H1 (cell line): Measurements from ENCODE around the gene MTF1. TPM values are rescaled to one million over a fixed set of nuclear protein-coding genes. Genes with fewer than 3 reads are reported as not detected.

Experiments used
- CTCF ChIA-PET: fragments of 300-600 bp; sonication (Branson Sonifier 250); formaldehyde crosslinking; loops from one replicate; lab custom pipeline; 2021; ENCODE audit not compliant: partially characterized antibody; lab: Charles Lee
- POLR2A ChIA-PET: fragments of 300-600 bp; sonication (Branson Sonifier 250); formaldehyde crosslinking; loops from one replicate; lab custom pipeline; 2021; ENCODE audit warnings: inconsistent platforms; ENCODE audit not compliant: partially characterized antibody; lab: Charles Lee
- DNase-seq, 2 experiments: peaks; one replicate each; pipeline versions ENCODE4 v3.0.0 to v3.0.0-alpha.2; 2010 to 2022; ENCODE audit warnings: low spot score in 2 of 2, low read depth in 1 of 2, mixed read lengths in 1 of 2
- FAIRE-seq: peaks from 2 replicates; lab custom pipeline; 2011; peaks lifted over from hg19 to GRCh38; lab: Jason Lieb, UNC
- H2AFZ ChIP-seq: 2 replicates; pipeline ENCODE4 v1.8.1; 2012; ENCODE audit warnings: low read length, inconsistent platforms
- H2AK5ac ChIP-seq: 2 replicates; pipeline ENCODE4 v1.6.1; 2013; ENCODE audit warnings: low read depth, low read length
- H2BK120ac ChIP-seq: replicated peaks from 2 replicates; pipeline ENCODE3; 2013; ENCODE audit warnings: low read depth, low read length, inconsistent platforms
- H2BK12ac ChIP-seq: 2 replicates; pipeline ENCODE4 v1.6.1; 2013; ENCODE audit warnings: low read depth, low read length
- H2BK15ac ChIP-seq: 2 replicates; pipeline ENCODE4 v1.6.1; 2013; ENCODE audit warnings: low read length
- H2BK20ac ChIP-seq: 2 replicates; pipeline ENCODE4 v1.6.1; 2013; ENCODE audit warnings: low read length
- H2BK5ac ChIP-seq: 2 replicates; pipeline ENCODE4 v1.6.1; 2013; ENCODE audit warnings: low read depth, low read length
- H3K14ac ChIP-seq: 2 replicates; pipeline ENCODE4 v1.6.1; 2013; ENCODE audit warnings: inconsistent platforms; ENCODE audit not compliant: insufficient read length
- H3K18ac ChIP-seq: 2 replicates; pipeline ENCODE4 v1.6.1; 2013; ENCODE audit warnings: low read length; ENCODE audit errors: extremely low read depth
- H3K23ac ChIP-seq: 2 replicates; pipeline ENCODE4 v1.6.1; 2013; ENCODE audit warnings: inconsistent platforms; ENCODE audit not compliant: insufficient read length
- H3K23me2 ChIP-seq: 2 replicates; pipeline ENCODE4 v1.6.1; 2013; ENCODE audit warnings: low read depth, low read length
- H3K27ac ChIP-seq: 2 replicates; pipeline ENCODE4 v1.6.1; 2011; ENCODE audit warnings: low read depth, low read length, inconsistent platforms
- H3K27me3 ChIP-seq, 4 experiments: replicated peaks in 1 of 4; 1 replicate in 1 of 4; 2 replicates in 3 of 4; pipeline versions ENCODE4 v1.6.1 to v1.8.1; 2011 to 2013; ENCODE audit warnings: low read length in 3 of 4, mild to moderate bottlenecking in 3 of 4, inconsistent platforms in 2 of 4, mixed read lengths in 2 of 4, moderate library complexity in 1 of 4; ENCODE audit not compliant: control insufficient read depth in 3 of 4, insufficient read depth in 3 of 4; ENCODE audit errors: extremely low read depth in 1 of 4
- H3K36me3 ChIP-seq, 4 experiments: 2 replicates each; pipeline versions ENCODE4 v1.6.1 to v1.8.1; 2011 to 2013; ENCODE audit warnings: mild to moderate bottlenecking in 4 of 4, low read length in 3 of 4, moderate library complexity in 2 of 4, control low read depth in 1 of 4, inconsistent platforms in 1 of 4; ENCODE audit not compliant: insufficient read depth in 4 of 4, control insufficient read depth in 2 of 4
- H3K4ac ChIP-seq: replicated peaks from 2 replicates; pipeline ENCODE3; 2013; ENCODE audit warnings: low read length, low read depth, mixed read lengths, inconsistent platforms; ENCODE audit not compliant: insufficient read length
- H3K4me1 ChIP-seq, 4 experiments: replicated peaks in 1 of 4; 1 replicate in 1 of 4; 2 replicates in 3 of 4; pipeline versions ENCODE4 v1.6.1 to v1.8.1; 2011 to 2013; ENCODE audit warnings: low read length in 3 of 4, inconsistent platforms in 2 of 4, mixed read lengths in 1 of 4; ENCODE audit not compliant: insufficient read depth in 4 of 4, control insufficient read depth in 3 of 4
- H3K4me2 ChIP-seq, 2 experiments: 2 replicates each; pipeline versions ENCODE4 v1.6.1 to v1.8.1; 2011 to 2013; ENCODE audit warnings: low read depth in 2 of 2, low read length in 2 of 2, control low read depth in 1 of 2, inconsistent platforms in 1 of 2, mild to moderate bottlenecking in 1 of 2; ENCODE audit not compliant: insufficient read depth in 1 of 2
- H3K4me3 ChIP-seq, 4 experiments: fragments of 200-600, 300-600 bp in 1 of 4; sonication (generic), shearing (Covaris generic), sonication (Bioruptor Twin) in 1 of 4; 2 replicates each; pipeline versions ENCODE4 v1.5.1 to v1.8.1; 2011 to 2016; ENCODE audit warnings: low read length in 4 of 4, low read depth in 3 of 4, control low read depth in 2 of 4, inconsistent platforms in 2 of 4, mild to moderate bottlenecking in 2 of 4, mixed read lengths in 1 of 4, moderate library complexity in 1 of 4; ENCODE audit not compliant: insufficient read depth in 2 of 4; ENCODE audit errors: extremely low read depth in 1 of 4
- H3K56ac ChIP-seq: replicated peaks from 2 replicates; pipeline ENCODE3; 2013; ENCODE audit warnings: low read depth, mild to moderate bottlenecking, mixed read lengths, low read length, inconsistent platforms; ENCODE audit not compliant: insufficient read length
- H3K79me1 ChIP-seq: 2 replicates; pipeline ENCODE4 v1.6.1; 2013; ENCODE audit warnings: low read depth, low read length, control low read depth
- H3K79me2 ChIP-seq, 2 experiments: 2 replicates each; pipeline versions ENCODE4 v1.6.1 to v1.8.1; 2012 to 2013; ENCODE audit warnings: low read length in 2 of 2, mild to moderate bottlenecking in 2 of 2, inconsistent platforms in 1 of 2; ENCODE audit not compliant: insufficient read depth in 2 of 2, control insufficient read depth in 1 of 2
- H3K9ac ChIP-seq, 4 experiments: replicated peaks in 1 of 4; 1 replicate in 1 of 4; 2 replicates in 3 of 4; pipeline versions ENCODE4 v1.6.1 to v1.8.1; 2011 to 2013; ENCODE audit warnings: low read depth in 3 of 4, low read length in 3 of 4, control low read depth in 2 of 4, mild to moderate bottlenecking in 2 of 4, moderate library complexity in 2 of 4, inconsistent platforms in 1 of 4; ENCODE audit errors: extremely low read depth in 1 of 4
- H3K9me3 ChIP-seq, 2 experiments: 2 replicates each; pipeline versions ENCODE4 v1.6.1 to v1.8.1; 2012 to 2013; ENCODE audit warnings: mild to moderate bottlenecking in 2 of 2, moderate library complexity in 2 of 2, control low read depth in 1 of 2, inconsistent platforms in 1 of 2, low read depth in 1 of 2, low read length in 1 of 2, mixed read lengths in 1 of 2; ENCODE audit not compliant: insufficient read depth in 2 of 2
- H4K20me1 ChIP-seq, 2 experiments: replicated peaks in 1 of 2; 2 replicates each; pipeline versions ENCODE3 to v1.8.1; 2011 to 2013; ENCODE audit warnings: inconsistent platforms in 2 of 2, low read length in 2 of 2, mild to moderate bottlenecking in 1 of 2; ENCODE audit not compliant: insufficient read depth in 2 of 2, control insufficient read depth in 1 of 2
- H4K5ac ChIP-seq: 2 replicates; pipeline ENCODE4 v1.6.1; 2013; ENCODE audit warnings: low read length, low read depth, mixed read lengths, inconsistent platforms; ENCODE audit not compliant: insufficient read length
- H4K8ac ChIP-seq: 2 replicates; pipeline ENCODE4 v1.8.0; 2013; ENCODE audit warnings: mild to moderate bottlenecking, moderate library complexity, low read length, inconsistent platforms; ENCODE audit not compliant: insufficient read depth; ENCODE audit errors: extremely low read depth
- H4K91ac ChIP-seq: replicated peaks from 2 replicates; pipeline ENCODE3; 2013; ENCODE audit warnings: low read length, mixed read lengths, inconsistent platforms; ENCODE audit not compliant: insufficient read length
- CHD2 ChIP-seq: IDR thresholded peaks from 2 replicates; pipeline ENCODE4 v1.6.1; 2012; ENCODE audit warnings: low read length, improper control_type of control experiment
- GTF2F1 ChIP-seq: IDR thresholded peaks from 2 replicates; pipeline ENCODE4 v1.6.1; 2012; ENCODE audit warnings: low read depth, low read length, improper control_type of control experiment, borderline replicate concordance
- HDAC6 ChIP-seq: IDR thresholded peaks from one replicate; pipeline ENCODE4 v1.7.1; 2012; ENCODE audit warnings: low read depth, mild to moderate bottlenecking, inconsistent platforms, low read length, moderate library complexity
- NRF1 ChIP-seq: IDR thresholded peaks from 2 replicates; pipeline ENCODE4 v1.6.1; 2011; ENCODE audit warnings: mild to moderate bottlenecking, low read depth, low read length, improper control_type of control experiment
- PHF8 ChIP-seq: fragments of 200-600 bp; sonication (generic); conservative IDR thresholded peaks from 2 replicates; pipeline ENCODE4 v1.7.1; 2012; ENCODE audit warnings: low read depth, mild to moderate bottlenecking, inconsistent platforms, low read length, moderate library complexity
- POLR2A ChIP-seq, 2 experiments: IDR thresholded peaks; 1 replicate in 1 of 2; 2 replicates in 1 of 2; pipeline ENCODE4 v1.6.1; 2011; ENCODE audit warnings: low read depth in 2 of 2, low read length in 2 of 2, mild to moderate bottlenecking in 2 of 2; ENCODE audit errors: control extremely low read depth in 1 of 2
- RBBP5 ChIP-seq: IDR thresholded peaks from 2 replicates; pipeline ENCODE4 v1.7.1; 2012; ENCODE audit warnings: low read depth, mild to moderate bottlenecking, inconsistent platforms, low read length, moderate library complexity, borderline replicate concordance
- RXRA ChIP-seq: IDR thresholded peaks from 2 replicates; pipeline ENCODE4 v1.6.1; 2011; ENCODE audit warnings: low read depth, mild to moderate bottlenecking, low read length, moderate library complexity; ENCODE audit not compliant: insufficient read depth
- SP4 ChIP-seq: IDR thresholded peaks from 2 replicates; pipeline ENCODE4 v1.6.1; 2012; ENCODE audit warnings: low read length, inconsistent platforms
- WGBS, 2 experiments: shearing (Covaris generic) in 1 of 2; methylation state at CpG; one replicate each; pipeline versions ENCODE4 v1.1.6 to v1.1.7; 2013 to 2015; ENCODE audit warnings: low lambda C conversion rate in 2 of 2, mixed read lengths in 2 of 2, inconsistent platforms in 1 of 2, low coverage in 1 of 2, missing lambda C conversion rate in 1 of 2; ENCODE audit not compliant: insufficient replicate concordance in 2 of 2, insufficient coverage in 1 of 2, insufficient read length in 1 of 2; ENCODE audit errors: extremely low coverage in 1 of 2, missing lambda C conversion rate in 1 of 2; 5-methylcytosine and 5-hydroxymethylcytosine counted together
- polyA plus RNA-seq, 7 experiments: library from polyadenylated mRNA; depleted of rRNA in 3 of 7; stranded (reverse) in 5 of 7; unstranded in 2 of 7; fragments of >200 nt in 5 of 7; fragments of 200-250 nt in 2 of 7; gene quantifications; 1 replicate in 5 of 7; 2 replicates in 1 of 7; 4 replicates in 1 of 7; pipeline versions ENCODE4 v1.2.1 to v1.2.3, GENCODE V29; 2011 to 2013; ENCODE audit warnings: missing spikeins in 2 of 7, mixed read lengths in 2 of 7
- total RNA-seq: library from RNA; stranded (reverse); fragmentation: NEBNext Ultra II Directional; extraction: Animal tissue kit (Norgen Biotek cat#: 25700); gene quantifications from 2 replicates; pipeline ENCODE4 v1.2.1, GENCODE V29; 2021
- TF ChIP-seq, protein P1 (sequence below), 3 experiments: IDR thresholded peaks; 1 replicate in 2 of 3; 2 replicates in 1 of 3; pipeline versions ENCODE4 v1.5.1 to v1.6.1; 2011; ENCODE audit warnings: low read length in 3 of 3, mild to moderate bottlenecking in 3 of 3, inconsistent platforms in 2 of 3, low read depth in 1 of 3, moderate library complexity in 1 of 3; ENCODE audit not compliant: insufficient read depth in 1 of 3; ENCODE audit errors: control extremely low read depth in 1 of 3
- TF ChIP-seq, protein P2 (sequence below): IDR thresholded peaks from 2 replicates; pipeline ENCODE4 v1.6.1; 2012; ENCODE audit warnings: low read length, inconsistent platforms

Gene MTF1
- total and polyA plus RNA-seq, 2 of the 8 experiments (the other 6 are each of a cell fraction or from before 2014, with no cell fraction given) = 4.0 to 15.5 TPM

DNA sequence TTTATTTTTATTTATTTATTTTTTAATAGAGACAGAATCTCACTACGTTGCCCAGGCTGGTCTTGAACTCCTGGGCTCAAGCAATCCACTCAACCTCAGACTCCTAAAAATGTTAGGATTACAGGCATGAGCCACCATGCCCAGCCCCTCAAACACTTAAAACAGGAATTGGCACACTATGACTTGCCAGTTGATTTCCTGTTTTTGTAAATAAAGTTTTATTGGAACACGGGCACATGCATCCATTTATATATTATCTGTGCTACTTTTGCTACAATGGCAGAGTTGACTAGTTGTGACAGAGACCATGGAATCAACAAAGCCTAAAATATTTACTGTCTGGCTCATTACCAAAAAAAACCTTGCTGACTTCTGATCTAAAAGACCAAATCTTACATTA, 35.4 kb downstream of the MTF1 start:
- Histone ChIP-seq H3K18ac (no peak overlapping the region), H3K27ac (no peak overlapping the region), H3K56ac (no peak overlapping the region), H3K9me3 (no peaks in the 10 kb centered on the region), H4K5ac (no peak overlapping the region), H3K23ac (no peak overlapping the region), H4K20me1 (no peaks in the 10 kb centered on the region), H3K79me1 (no peaks in the 10 kb centered on the region), H3K79me2 (no peaks in the 10 kb centered on the region), H3K9ac (no peak overlapping the region), H3K27me3 (no peaks in the 10 kb centered on the region), H2BK120ac (no peak overlapping the region), H2BK15ac (no peak overlapping the region), H3K4me2 (no peak overlapping the region), H2AFZ (no peak overlapping the region), H2AK5ac (no peak overlapping the region), H3K4me1 (no peaks in the 10 kb centered on the region), H3K36me3 (peaks cover 7 to 32% (median 23%) of the 10 kb centered on the region in 4 experiments), H2BK20ac (no peak overlapping the region), H3K23me2 (no peaks in the 10 kb centered on the region), H3K4me3 (no peak overlapping the region), H2BK12ac (no peak overlapping the region), H3K4ac (no peak overlapping the region), H2BK5ac (no peak overlapping the region), H4K91ac (no peak overlapping the region), H3K14ac (no peak overlapping the region), H4K8ac (no peak overlapping the region)
- DNase-seq = no peak
- CTCF ChIA-PET = no interaction called here
- POLR2A ChIA-PET = no interaction called here
- FAIRE-seq = no peak
- WGBS, 2 experiments = 87% methylated on average over 2 of the region's 2 CpGs; no CpG with 5 or more reads in 1 of the 2 experiments
- TF ChIP-seq CHD2 (no peak), NRF1 (no peak), POLR2A (IDR thresholded peaks at IDR 0.05; ENCODE audit: control extremely low read depth in 1 of 2, low read depth in 2 of 2, low read length in 2 of 2) (no peak), GTF2F1 (no peak), SP4 (no peak), HDAC6 (no peak), RBBP5 (no peak), PHF8 (no peak), RXRA (no peak)
- TF ChIP-seq, protein P1, sequence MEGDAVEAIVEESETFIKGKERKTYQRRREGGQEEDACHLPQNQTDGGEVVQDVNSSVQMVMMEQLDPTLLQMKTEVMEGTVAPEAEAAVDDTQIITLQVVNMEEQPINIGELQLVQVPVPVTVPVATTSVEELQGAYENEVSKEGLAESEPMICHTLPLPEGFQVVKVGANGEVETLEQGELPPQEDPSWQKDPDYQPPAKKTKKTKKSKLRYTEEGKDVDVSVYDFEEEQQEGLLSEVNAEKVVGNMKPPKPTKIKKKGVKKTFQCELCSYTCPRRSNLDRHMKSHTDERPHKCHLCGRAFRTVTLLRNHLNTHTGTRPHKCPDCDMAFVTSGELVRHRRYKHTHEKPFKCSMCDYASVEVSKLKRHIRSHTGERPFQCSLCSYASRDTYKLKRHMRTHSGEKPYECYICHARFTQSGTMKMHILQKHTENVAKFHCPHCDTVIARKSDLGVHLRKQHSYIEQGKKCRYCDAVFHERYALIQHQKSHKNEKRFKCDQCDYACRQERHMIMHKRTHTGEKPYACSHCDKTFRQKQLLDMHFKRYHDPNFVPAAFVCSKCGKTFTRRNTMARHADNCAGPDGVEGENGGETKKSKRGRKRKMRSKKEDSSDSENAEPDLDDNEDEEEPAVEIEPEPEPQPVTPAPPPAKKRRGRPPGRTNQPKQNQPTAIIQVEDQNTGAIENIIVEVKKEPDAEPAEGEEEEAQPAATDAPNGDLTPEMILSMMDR (IDR thresholded peaks at IDR 0.05; ENCODE audit: control extremely low read depth in 1 of 3, insufficient read depth in 1 of 3, low read depth in 1 of 3, low read length in 3 of 3) = no peak
- TF ChIP-seq, protein P2, sequence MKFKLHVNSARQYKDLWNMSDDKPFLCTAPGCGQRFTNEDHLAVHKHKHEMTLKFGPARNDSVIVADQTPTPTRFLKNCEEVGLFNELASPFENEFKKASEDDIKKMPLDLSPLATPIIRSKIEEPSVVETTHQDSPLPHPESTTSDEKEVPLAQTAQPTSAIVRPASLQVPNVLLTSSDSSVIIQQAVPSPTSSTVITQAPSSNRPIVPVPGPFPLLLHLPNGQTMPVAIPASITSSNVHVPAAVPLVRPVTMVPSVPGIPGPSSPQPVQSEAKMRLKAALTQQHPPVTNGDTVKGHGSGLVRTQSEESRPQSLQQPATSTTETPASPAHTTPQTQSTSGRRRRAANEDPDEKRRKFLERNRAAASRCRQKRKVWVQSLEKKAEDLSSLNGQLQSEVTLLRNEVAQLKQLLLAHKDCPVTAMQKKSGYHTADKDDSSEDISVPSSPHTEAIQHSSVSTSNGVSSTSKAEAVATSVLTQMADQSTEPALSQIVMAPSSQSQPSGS = no peak
